ENCODE results near the gene SLC46A3.

GRCh38 chr13:28755546-28755870, 36.7 kb upstream of the SLC46A3 start:
- TF ChIP-seq EP300 (IDR thresholded peaks at IDR 0.05) (no peak), POLR2A (IDR thresholded peaks at IDR 0.05) (no peak)

All from suprapubic skin (tissue), 2 donors.